SK-N-SH treated with all-trans-retinoic acid at 6 μM for 48 hours (cell line): ENCODE measurements around the gene PREP.

Source experiments
- GLIS3 ChIP-seq: fragments of 250-450 bp; sonication (Bioruptor Pico); IDR thresholded peaks from 2 replicates; pipeline ENCODE4 v1.5.0; 2020; ENCODE audit warnings: mild to moderate bottlenecking, moderate library complexity
- ISL1 ChIP-seq: fragments of 250-450 bp; sonication (Bioruptor Pico); IDR thresholded peaks from 2 replicates; pipeline ENCODE4 v2.1.2; 2022; ENCODE audit warnings: mild to moderate bottlenecking, moderate library complexity
- OSR1 ChIP-seq: fragments of 250-450 bp; sonication (Bioruptor Pico); IDR thresholded peaks from 2 replicates; pipeline ENCODE4 v1.8.0; 2022; ENCODE audit warnings: moderate library complexity, mild to moderate bottlenecking, inconsistent platforms
- PATZ1 ChIP-seq: fragments of 250-450 bp; sonication (Bioruptor Pico); IDR thresholded peaks from 2 replicates; pipeline ENCODE4 v1.8.0; 2020; ENCODE audit warnings: mild to moderate bottlenecking, moderate library complexity, borderline replicate concordance
- RARB ChIP-seq: fragments of 250-450 bp; sonication (Bioruptor Pico); IDR thresholded peaks from 2 replicates; pipeline ENCODE4 v1.8.0; 2021; ENCODE audit warnings: mild to moderate bottlenecking, moderate library complexity
- TF ChIP-seq, protein P1 (sequence below): fragments of 250-450 bp; sonication (Bioruptor Pico); IDR thresholded peaks from 2 replicates; pipeline ENCODE4 v1.5.1; 2020; ENCODE audit warnings: low read depth, mild to moderate bottlenecking, moderate library complexity
- TF ChIP-seq, protein P2 (sequence below): fragments of 250-450 bp; sonication (Bioruptor Pico); IDR thresholded peaks from 2 replicates; pipeline ENCODE4 v1.8.0; 2021; ENCODE audit warnings: low read depth, mild to moderate bottlenecking, moderate library complexity, borderline replicate concordance

- TF ChIP-seq ISL1 (CRISPR knock-in tag) (no peak), RARB (CRISPR knock-in tag) (no peak), OSR1 (CRISPR knock-in tag) (no peak), GLIS3 (CRISPR knock-in tag) (no peak), PATZ1 (CRISPR knock-in tag) (no peak)
- TF ChIP-seq, protein P1, sequence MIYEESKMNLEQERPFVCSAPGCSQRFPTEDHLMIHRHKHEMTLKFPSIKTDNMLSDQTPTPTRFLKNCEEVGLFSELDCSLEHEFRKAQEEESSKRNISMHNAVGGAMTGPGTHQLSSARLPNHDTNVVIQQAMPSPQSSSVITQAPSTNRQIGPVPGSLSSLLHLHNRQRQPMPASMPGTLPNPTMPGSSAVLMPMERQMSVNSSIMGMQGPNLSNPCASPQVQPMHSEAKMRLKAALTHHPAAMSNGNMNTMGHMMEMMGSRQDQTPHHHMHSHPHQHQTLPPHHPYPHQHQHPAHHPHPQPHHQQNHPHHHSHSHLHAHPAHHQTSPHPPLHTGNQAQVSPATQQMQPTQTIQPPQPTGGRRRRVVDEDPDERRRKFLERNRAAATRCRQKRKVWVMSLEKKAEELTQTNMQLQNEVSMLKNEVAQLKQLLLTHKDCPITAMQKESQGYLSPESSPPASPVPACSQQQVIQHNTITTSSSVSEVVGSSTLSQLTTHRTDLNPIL, result no peak
- TF ChIP-seq, protein P2, sequence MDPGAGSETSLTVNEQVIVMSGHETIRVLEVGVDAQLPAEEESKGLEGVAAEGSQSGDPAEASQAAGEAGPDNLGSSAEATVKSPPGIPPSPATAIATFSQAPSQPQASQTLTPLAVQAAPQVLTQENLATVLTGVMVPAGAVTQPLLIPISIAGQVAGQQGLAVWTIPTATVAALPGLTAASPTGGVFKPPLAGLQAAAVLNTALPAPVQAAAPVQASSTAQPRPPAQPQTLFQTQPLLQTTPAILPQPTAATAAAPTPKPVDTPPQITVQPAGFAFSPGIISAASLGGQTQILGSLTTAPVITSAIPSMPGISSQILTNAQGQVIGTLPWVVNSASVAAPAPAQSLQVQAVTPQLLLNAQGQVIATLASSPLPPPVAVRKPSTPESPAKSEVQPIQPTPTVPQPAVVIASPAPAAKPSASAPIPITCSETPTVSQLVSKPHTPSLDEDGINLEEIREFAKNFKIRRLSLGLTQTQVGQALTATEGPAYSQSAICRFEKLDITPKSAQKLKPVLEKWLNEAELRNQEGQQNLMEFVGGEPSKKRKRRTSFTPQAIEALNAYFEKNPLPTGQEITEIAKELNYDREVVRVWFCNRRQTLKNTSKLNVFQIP (CRISPR knock-in tag), result no peak
Observed at GRCh38 chr6:105276374-105276773, 126.5 kb downstream of the PREP start.
